Breast epithelium (tissue), 3 donors: ENCODE results near the gene EVC.

Experiments
- POLR2A ChIP-seq: fragments of 450-650 bp; IDR thresholded peaks from one replicate; pipeline ENCODE4 v1.6.1; 2016; ENCODE audit warnings: antibody characterized with exemption, mild to moderate bottlenecking, moderate library complexity
- POLR2AphosphoS5 ChIP-seq, 3 donors: sonication (generic); formaldehyde crosslinking; IDR thresholded peaks; one replicate each; pipeline ENCODE4 v1.6.1; 2017; ENCODE audit warnings: antibody characterized with exemption in 3 of 3
- TF ChIP-seq, protein P1 (sequence below), 3 donors: fragments of 450-650 bp; IDR thresholded peaks; one replicate each; pipeline ENCODE4 v1.5.1; 2016 to 2017; ENCODE audit warnings: antibody characterized with exemption in 3 of 3, mild to moderate bottlenecking in 3 of 3, moderate library complexity in 3 of 3

DNA sequence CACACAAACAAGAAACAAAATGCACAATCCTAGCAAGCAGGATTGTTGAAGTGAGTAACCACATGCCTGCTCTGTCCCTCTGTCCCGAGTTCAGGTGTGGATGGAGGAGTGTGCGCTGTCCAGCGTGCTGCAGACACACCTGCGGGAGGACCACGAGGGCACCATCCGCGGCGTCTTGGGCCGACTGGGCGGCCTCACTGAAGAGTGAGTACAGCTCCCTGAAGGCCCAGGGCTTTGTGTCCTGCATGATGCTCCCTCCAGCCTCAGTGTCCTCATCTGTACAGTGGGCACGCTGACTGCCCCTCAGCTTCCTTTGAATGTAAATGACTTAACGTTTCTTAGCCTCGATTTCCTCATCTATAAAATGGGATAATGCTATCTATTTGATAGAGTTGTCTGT, 82.5 kb downstream of the EVC start:
- TF ChIP-seq POLR2A, result no peak
- TF ChIP-seq, protein P1, sequence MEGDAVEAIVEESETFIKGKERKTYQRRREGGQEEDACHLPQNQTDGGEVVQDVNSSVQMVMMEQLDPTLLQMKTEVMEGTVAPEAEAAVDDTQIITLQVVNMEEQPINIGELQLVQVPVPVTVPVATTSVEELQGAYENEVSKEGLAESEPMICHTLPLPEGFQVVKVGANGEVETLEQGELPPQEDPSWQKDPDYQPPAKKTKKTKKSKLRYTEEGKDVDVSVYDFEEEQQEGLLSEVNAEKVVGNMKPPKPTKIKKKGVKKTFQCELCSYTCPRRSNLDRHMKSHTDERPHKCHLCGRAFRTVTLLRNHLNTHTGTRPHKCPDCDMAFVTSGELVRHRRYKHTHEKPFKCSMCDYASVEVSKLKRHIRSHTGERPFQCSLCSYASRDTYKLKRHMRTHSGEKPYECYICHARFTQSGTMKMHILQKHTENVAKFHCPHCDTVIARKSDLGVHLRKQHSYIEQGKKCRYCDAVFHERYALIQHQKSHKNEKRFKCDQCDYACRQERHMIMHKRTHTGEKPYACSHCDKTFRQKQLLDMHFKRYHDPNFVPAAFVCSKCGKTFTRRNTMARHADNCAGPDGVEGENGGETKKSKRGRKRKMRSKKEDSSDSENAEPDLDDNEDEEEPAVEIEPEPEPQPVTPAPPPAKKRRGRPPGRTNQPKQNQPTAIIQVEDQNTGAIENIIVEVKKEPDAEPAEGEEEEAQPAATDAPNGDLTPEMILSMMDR (IDR thresholded peaks at IDR 0.05), result no peak
- no peak for TF ChIP-seq POLR2AphosphoS5 (IDR thresholded peaks at IDR 0.05)
